Body of pancreas (tissue), 4 donors: Measurements from ENCODE around the gene TAL1.

Experiments
- CTCF ChIP-seq, 7 experiments: fragments of 450-650 bp in 4 of 7; fragments of 200-600 bp in 3 of 7; sonication (generic) in 3 of 7; IDR thresholded peaks; one replicate each; pipeline ENCODE4 v1.5.1; 2016 to 2019; ENCODE audit warnings: antibody characterized with exemption in 7 of 7
- POLR2A ChIP-seq, 3 donors: fragments of 450-650 bp; IDR thresholded peaks; one replicate each; pipeline ENCODE4 v1.6.1; 2016; ENCODE audit warnings: antibody characterized with exemption in 3 of 3, mild to moderate bottlenecking in 2 of 3

GRCh38 chr1:47227341-47228232 lies 4.4 kb downstream of the TAL1 start:
- TF ChIP-seq CTCF (IDR thresholded peaks at IDR 0.05): no peak
- no peak for TF ChIP-seq POLR2A (IDR thresholded peaks at IDR 0.05)
